PC-9 (cell line): ENCODE measurements around the gene UMAD1. TPM values are rescaled to one million over a fixed set of nuclear protein-coding genes. Genes with fewer than 3 reads are reported as not detected.

Source experiments
- BruUV-seq: library from RNA; stranded (reverse); fragments of 400-500 nt; replicated peaks from 2 replicates; lab custom pipeline; 2021; lab: Mats Ljungman, UMichigan
- CTCF ChIA-PET: fragments of 300-600 bp; sonication (Branson Sonifier 250); formaldehyde crosslinking; loops from one replicate; lab custom pipeline; 2022; ENCODE audit warnings: antibody characterized with exemption; lab: Charles Lee
- POLR2A ChIA-PET: fragments of 300-600 bp; sonication (Branson Sonifier 250); formaldehyde crosslinking; loops from one replicate; lab custom pipeline; 2022; ENCODE audit warnings: antibody characterized with exemption; ENCODE audit not compliant: unreplicated experiment; lab: Charles Lee
- DNase-seq, 2 experiments: peaks; one replicate each; pipeline versions ENCODE4 v3.0.0 to v3.0.0-alpha.2; 2015 to 2022; ENCODE audit warnings: mixed read lengths in 1 of 2
- H2AFZ ChIP-seq: fragments of 200-600 bp; sonication (generic); 2 replicates; pipeline ENCODE4 v1.8.1; 2017; ENCODE audit warnings: antibody characterized with exemption
- H3F3A ChIP-seq: fragments of 200-600 bp; sonication (generic); 2 replicates; pipeline ENCODE4 v1.8.1; 2017; ENCODE audit warnings: antibody characterized with exemption, mild to moderate bottlenecking, low read depth; ENCODE audit not compliant: insufficient read depth
- H3K27ac ChIP-seq: fragments of 200-600 bp; sonication (generic); 2 replicates; pipeline ENCODE4 v1.6.1; 2016; ENCODE audit warnings: mixed run types
- H3K27me3 ChIP-seq: fragments of 200-600 bp; sonication (generic); 2 replicates; pipeline ENCODE4 v1.6.1; 2016; ENCODE audit warnings: low read depth, mixed run types; ENCODE audit not compliant: insufficient read depth
- H3K36me3 ChIP-seq: fragments of 200-600 bp; sonication (generic); 2 replicates; pipeline ENCODE4 v1.6.1; 2016; ENCODE audit warnings: low read depth, mixed run types
- H3K4me1 ChIP-seq: fragments of 200-600 bp; sonication (generic); replicated peaks from 2 replicates; pipeline ENCODE4 v1.6.1; 2016; ENCODE audit warnings: mixed run types; ENCODE audit not compliant: insufficient read depth
- H3K4me2 ChIP-seq: fragments of 200-600 bp; sonication (generic); 2 replicates; pipeline ENCODE4 v1.6.1; 2017; ENCODE audit warnings: mixed run types
- H3K4me3 ChIP-seq: fragments of 200-600 bp; sonication (generic); 2 replicates; pipeline ENCODE4 v1.6.1; 2016; ENCODE audit warnings: mixed run types
- H3K79me2 ChIP-seq: fragments of 200-600 bp; sonication (generic); 2 replicates; pipeline ENCODE4 v1.6.1; 2017; ENCODE audit warnings: low read depth, mixed run types
- H3K9me2 ChIP-seq: fragments of 200-600 bp; sonication (generic); 2 replicates; pipeline ENCODE4 v1.8.1; 2017; ENCODE audit warnings: mild to moderate bottlenecking; ENCODE audit not compliant: insufficient read depth
- H3K9me3 ChIP-seq: fragments of 200-600 bp; sonication (generic); 2 replicates; pipeline ENCODE4 v1.8.1; 2016; ENCODE audit warnings: low read depth; ENCODE audit not compliant: insufficient read depth
- H4K20me1 ChIP-seq: fragments of 200-600 bp; sonication (generic); 2 replicates; pipeline ENCODE4 v1.8.1; 2017; ENCODE audit not compliant: insufficient read depth
- EZH2 ChIP-seq: fragments of 200-600 bp; sonication (generic); IDR thresholded peaks from 2 replicates; pipeline ENCODE4 v1.8.0; 2017; ENCODE audit warnings: antibody characterized with exemption, low read depth
- intact Hi-C: fragments of 100-400 bp; cut with micrococcal nuclease; formaldehyde crosslinking; loops from one replicate; pipeline ENCODE4 v1.10.0; 2022; ENCODE audit not compliant: unreplicated experiment
- total RNA-seq: library from RNA; stranded (reverse); gene quantifications from 2 replicates; pipeline ENCODE4 v1.2.3, GENCODE V29; 2021
- TF ChIP-seq, protein P1 (sequence below): fragments of 200-600 bp; sonication (generic); conservative IDR thresholded peaks from 2 replicates; pipeline ENCODE4 v1.6.1; 2017; ENCODE audit warnings: mixed run types, antibody characterized with exemption, mild to moderate bottlenecking, moderate library complexity

The UMAD1 gene
- total RNA-seq, 1 experiment from 2014 or later: 20.5 TPM

- Histone ChIP-seq H3K36me3 (no peaks in the 10 kb centered on the region), H4K20me1 (no peaks in the 10 kb centered on the region), H3K9me2 (no peaks in the 10 kb centered on the region), H3K4me3 (no peak overlapping the region), H3K27ac (no peak overlapping the region), H3F3A (no peaks in the 10 kb centered on the region), H2AFZ (no peak overlapping the region), H3K4me1 (no peaks in the 10 kb centered on the region), H3K27me3 (no peaks in the 10 kb centered on the region), H3K79me2 (peaks cover 25% of the 10 kb centered on the region), H3K4me2 (no peak overlapping the region), H3K9me3 (no peaks in the 10 kb centered on the region)
- TF ChIP-seq EZH2: no peak
- TF ChIP-seq, protein P1, sequence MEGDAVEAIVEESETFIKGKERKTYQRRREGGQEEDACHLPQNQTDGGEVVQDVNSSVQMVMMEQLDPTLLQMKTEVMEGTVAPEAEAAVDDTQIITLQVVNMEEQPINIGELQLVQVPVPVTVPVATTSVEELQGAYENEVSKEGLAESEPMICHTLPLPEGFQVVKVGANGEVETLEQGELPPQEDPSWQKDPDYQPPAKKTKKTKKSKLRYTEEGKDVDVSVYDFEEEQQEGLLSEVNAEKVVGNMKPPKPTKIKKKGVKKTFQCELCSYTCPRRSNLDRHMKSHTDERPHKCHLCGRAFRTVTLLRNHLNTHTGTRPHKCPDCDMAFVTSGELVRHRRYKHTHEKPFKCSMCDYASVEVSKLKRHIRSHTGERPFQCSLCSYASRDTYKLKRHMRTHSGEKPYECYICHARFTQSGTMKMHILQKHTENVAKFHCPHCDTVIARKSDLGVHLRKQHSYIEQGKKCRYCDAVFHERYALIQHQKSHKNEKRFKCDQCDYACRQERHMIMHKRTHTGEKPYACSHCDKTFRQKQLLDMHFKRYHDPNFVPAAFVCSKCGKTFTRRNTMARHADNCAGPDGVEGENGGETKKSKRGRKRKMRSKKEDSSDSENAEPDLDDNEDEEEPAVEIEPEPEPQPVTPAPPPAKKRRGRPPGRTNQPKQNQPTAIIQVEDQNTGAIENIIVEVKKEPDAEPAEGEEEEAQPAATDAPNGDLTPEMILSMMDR: peak; percentile 56
- no TSS peak for BruUV-seq
- ChIA-PET POLR2A (interaction anchor here (0.7 kb wide), 1 partner anchor 1700 kb away, joined by 3 read pairs; no protein-coding TSS in a partner anchor), CTCF (interaction anchor here (0.7 kb wide), 1 partner anchor 635 kb away, joined by 3 read pairs; no protein-coding TSS in a partner anchor)
- DNase-seq: peak in 1 of 2 experiments; percentile 7
- intact Hi-C loops: loop anchor here (1.0 to 5.0 kb wide), 2 partner anchors 528 to 555 kb away; no protein-coding TSS in a partner anchor
Measured at GRCh38 chr7:7662527-7662926, 22.0 kb downstream of the UMAD1 start.

- intact Hi-C loops: loop anchor here (5.0 kb wide), 1 partner anchor 553 kb away; no protein-coding TSS in a partner anchor
- no peaks in the 10 kb centered on the region for H3K4me1 ChIP-seq
- BruUV-seq: no TSS peak
- H2AFZ ChIP-seq: no peak overlapping the region
- H3K9me2 ChIP-seq: no peaks in the 10 kb centered on the region
- no peak for DNase-seq
- no peaks in the 10 kb centered on the region for H4K20me1 ChIP-seq
- H3K4me3 ChIP-seq: no peak overlapping the region
- ChIA-PET POLR2A (no interaction called here), CTCF (interaction anchor here (0.5 kb wide), 1 partner anchor 561 kb away, joined by 13 read pairs; no protein-coding TSS in a partner anchor)
- H3K27me3 ChIP-seq: no peaks in the 10 kb centered on the region
- no peak overlapping the region for H3K27ac ChIP-seq
- TF ChIP-seq EZH2: no peak
- TF ChIP-seq, protein P1: no peak
- no peaks in the 10 kb centered on the region for H3F3A ChIP-seq
- H3K4me2 ChIP-seq: no peak overlapping the region
- no peaks in the 10 kb centered on the region for H3K36me3 ChIP-seq
- peaks cover 20% of the 10 kb centered on the region for H3K79me2 ChIP-seq
- no peaks in the 10 kb centered on the region for H3K9me3 ChIP-seq
Measured at GRCh38 chr7:7664291-7664690, 23.7 kb downstream of the UMAD1 start.

DNA sequence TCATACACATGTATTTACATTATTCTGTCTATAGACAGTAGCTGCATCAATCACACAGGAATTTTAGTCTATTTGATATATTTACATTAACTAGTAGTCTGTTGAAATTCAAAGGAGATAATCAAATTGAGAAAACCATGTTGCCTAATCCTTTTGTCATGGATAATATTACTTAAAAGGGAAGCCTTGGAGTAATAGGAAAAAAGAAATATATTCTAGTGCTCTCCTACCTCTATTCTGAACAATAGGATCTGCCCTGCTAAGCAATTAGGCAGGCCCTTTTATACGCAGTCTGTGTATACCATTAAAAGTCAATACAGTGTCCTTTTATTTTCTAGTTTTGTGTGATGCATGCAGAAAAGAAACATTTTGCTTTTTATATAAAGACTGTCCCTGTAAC is 24.5 kb downstream of the UMAD1 start:
- POLR2A ChIA-PET: no interaction called here

More for the DNA sequence above, 24.5 kb downstream of the UMAD1 start:
- H3K4me1 ChIP-seq: no peaks in the 10 kb centered on the region
- H3K9me2 ChIP-seq: no peaks in the 10 kb centered on the region
- intact Hi-C loops: no loop called here
- no peaks in the 10 kb centered on the region for H3K9me3 ChIP-seq
- H3K27ac ChIP-seq: no peak overlapping the region
- H2AFZ ChIP-seq: no peak overlapping the region
- H3K27me3 ChIP-seq: no peaks in the 10 kb centered on the region
- H3K79me2 ChIP-seq: peaks cover 16% of the 10 kb centered on the region
- H3K4me2 ChIP-seq: no peak overlapping the region
- TF ChIP-seq EZH2: no peak
- TF ChIP-seq, protein P1: no peak
- H3K4me3 ChIP-seq: no peak overlapping the region
- no peaks in the 10 kb centered on the region for H3K36me3 ChIP-seq
- no peaks in the 10 kb centered on the region for H4K20me1 ChIP-seq
- H3F3A ChIP-seq: no peaks in the 10 kb centered on the region
- no peak for DNase-seq
- CTCF ChIA-PET: no interaction called here
- no TSS peak for BruUV-seq
